MM.1S (cell line): ENCODE measurements around the gene XPC.

Source experiments
- DNase-seq: peaks from one replicate; pipeline ENCODE4 v3.0.0-alpha.2; 2015
- H2AFZ ChIP-seq: fragments of 300-600 bp; sonication (generic); 2 replicates; pipeline ENCODE4 v1.6.0; 2016; ENCODE audit warnings: antibody characterized with exemption, low read length
- H3F3A ChIP-seq: fragments of 300-600 bp; sonication (generic); 2 replicates; pipeline ENCODE4 v1.6.1; 2016; ENCODE audit warnings: mild to moderate bottlenecking, antibody characterized with exemption, low read length, moderate library complexity, mixed read lengths; ENCODE audit not compliant: insufficient read depth
- H3K27ac ChIP-seq: fragments of 300-600 bp; sonication (generic); 2 replicates; pipeline ENCODE4 v1.5.1; 2016; ENCODE audit warnings: mild to moderate bottlenecking, low read length
- H3K27me3 ChIP-seq: fragments of 300-600 bp; sonication (generic); replicated peaks from 2 replicates; pipeline ENCODE4 v1.6.0; 2016; ENCODE audit warnings: low read length; ENCODE audit not compliant: insufficient read depth
- H3K36me3 ChIP-seq: fragments of 300-600 bp; sonication (generic); replicated peaks from 2 replicates; pipeline ENCODE4 v1.6.1; 2016; ENCODE audit warnings: mild to moderate bottlenecking, low read length, mixed read lengths; ENCODE audit not compliant: insufficient read depth
- H3K4me1 ChIP-seq: fragments of 300-600 bp; sonication (generic); 2 replicates; pipeline ENCODE4 v1.6.1; 2016; ENCODE audit warnings: low read length, mixed read lengths
- H3K4me2 ChIP-seq: fragments of 300-600 bp; sonication (generic); 2 replicates; pipeline ENCODE4 v1.6.0; 2016; ENCODE audit warnings: low read depth, low read length
- H3K4me3 ChIP-seq: fragments of 300-600 bp; sonication (generic); 2 replicates; pipeline ENCODE4 v1.5.1; 2016; ENCODE audit warnings: low read length, mixed read lengths
- H3K79me2 ChIP-seq: fragments of 300-600 bp; sonication (generic); 2 replicates; pipeline ENCODE4 v1.6.1; 2016; ENCODE audit warnings: mixed run types, low read length, mixed read lengths
- H3K9ac ChIP-seq: fragments of 300-600 bp; sonication (generic); 2 replicates; pipeline ENCODE4 v1.6.1; 2016; ENCODE audit warnings: low read length, mixed read lengths
- H3K9me2 ChIP-seq: fragments of 300-600 bp; sonication (generic); replicated peaks from 2 replicates; pipeline ENCODE4 v1.6.1; 2016; ENCODE audit warnings: mild to moderate bottlenecking, low read length, mixed read lengths; ENCODE audit not compliant: insufficient read depth
- H3K9me3 ChIP-seq: fragments of 300-600 bp; sonication (generic); replicated peaks from 2 replicates; pipeline ENCODE4 v1.6.1; 2016; ENCODE audit warnings: mild to moderate bottlenecking, low read length, mixed read lengths; ENCODE audit not compliant: insufficient read depth
- H4K20me1 ChIP-seq: fragments of 300-600 bp; sonication (generic); 2 replicates; pipeline ENCODE4 v1.6.1; 2016; ENCODE audit warnings: mild to moderate bottlenecking, low read length, moderate library complexity, mixed read lengths; ENCODE audit not compliant: insufficient read depth
- CTCF ChIP-seq: fragments of 300-600 bp; sonication (generic); IDR thresholded peaks from 2 replicates; pipeline ENCODE4 v1.5.1; 2016; ENCODE audit warnings: antibody characterized with exemption, low read length, mixed read lengths
- EZH2 ChIP-seq: fragments of 300-600 bp; sonication (generic); optimal IDR thresholded peaks from 2 replicates; pipeline ENCODE3; 2017; ENCODE audit warnings: low read depth, mild to moderate bottlenecking, antibody characterized with exemption, low read length, mixed read lengths
- EZH2phosphoT487 ChIP-seq: fragments of 300-600 bp; sonication (generic); IDR thresholded peaks from 2 replicates; pipeline ENCODE4 v1.6.1; 2018; ENCODE audit warnings: antibody characterized with exemption, low read length

The XPC gene

GRCh38 chr3:14210843-14211594, 32.6 kb upstream of the XPC start:
- no peaks in the 10 kb centered on the region for H3K9me2 ChIP-seq
- TF ChIP-seq CTCF (no peak), EZH2phosphoT487 (no peak), EZH2 (no peak)
- no peaks in the 10 kb centered on the region for H3K36me3 ChIP-seq
- H3F3A ChIP-seq = no peaks in the 10 kb centered on the region
- no peaks in the 10 kb centered on the region for H3K27me3 ChIP-seq
- H4K20me1 ChIP-seq = no peaks in the 10 kb centered on the region
- DNase-seq = no peak
- H2AFZ ChIP-seq = no peak overlapping the region
- H3K4me3 ChIP-seq = no peak overlapping the region
- H3K27ac ChIP-seq = no peak overlapping the region
- no peak overlapping the region for H3K9ac ChIP-seq
- H3K9me3 ChIP-seq = no peaks in the 10 kb centered on the region
- H3K4me1 ChIP-seq = no peaks in the 10 kb centered on the region
- no peak overlapping the region for H3K4me2 ChIP-seq
- no peaks in the 10 kb centered on the region for H3K79me2 ChIP-seq

GRCh38 chr3:14210290-14210688, 31.9 kb upstream of the XPC start:
- Histone ChIP-seq H3K4me1 (no peaks in the 10 kb centered on the region), H3K4me2 (no peak overlapping the region), H3K79me2 (no peaks in the 10 kb centered on the region), H3K4me3 (no peak overlapping the region), H4K20me1 (no peaks in the 10 kb centered on the region), H3K9me3 (no peaks in the 10 kb centered on the region), H3F3A (no peaks in the 10 kb centered on the region), H3K9ac (no peak overlapping the region), H3K27me3 (no peaks in the 10 kb centered on the region), H3K9me2 (no peaks in the 10 kb centered on the region), H3K27ac (no peak overlapping the region), H2AFZ (no peak overlapping the region), H3K36me3 (no peaks in the 10 kb centered on the region)
- no peak for DNase-seq
- TF ChIP-seq EZH2phosphoT487 = no peak

GRCh38 chr3:14209581-14210289, 31.3 kb upstream of the XPC start:
- Histone ChIP-seq H3K4me3 (no peak overlapping the region), H3K9me3 (no peaks in the 10 kb centered on the region), H3K4me2 (no peak overlapping the region), H3F3A (no peaks in the 10 kb centered on the region), H3K9ac (no peak overlapping the region), H3K79me2 (no peaks in the 10 kb centered on the region), H3K36me3 (no peaks in the 10 kb centered on the region), H4K20me1 (no peaks in the 10 kb centered on the region), H3K9me2 (no peaks in the 10 kb centered on the region), H3K27me3 (no peaks in the 10 kb centered on the region), H2AFZ (no peak overlapping the region), H3K27ac (no peak overlapping the region), H3K4me1 (no peaks in the 10 kb centered on the region)
- no peak for DNase-seq
- no peak for TF ChIP-seq EZH2
- no peak for TF ChIP-seq CTCF
- TF ChIP-seq EZH2phosphoT487 = no peak

GRCh38 chr3:14208977-14209394, 30.6 kb upstream of the XPC start:
- no peak overlapping the region for H3K9ac ChIP-seq
- H3K36me3 ChIP-seq = no peaks in the 10 kb centered on the region
- no peak overlapping the region for H2AFZ ChIP-seq
- H3K9me2 ChIP-seq = no peaks in the 10 kb centered on the region
- H3K4me2 ChIP-seq = no peak overlapping the region
- no peaks in the 10 kb centered on the region for H3K9me3 ChIP-seq
- H3K27me3 ChIP-seq = no peaks in the 10 kb centered on the region
- no peak overlapping the region for H3K4me3 ChIP-seq
- no peak for DNase-seq
- no peaks in the 10 kb centered on the region for H4K20me1 ChIP-seq
- no peak for TF ChIP-seq CTCF
- no peak for TF ChIP-seq EZH2phosphoT487
- no peak for TF ChIP-seq EZH2
- no peaks in the 10 kb centered on the region for H3F3A ChIP-seq
- H3K27ac ChIP-seq = no peak overlapping the region
- H3K79me2 ChIP-seq = no peaks in the 10 kb centered on the region
- no peaks in the 10 kb centered on the region for H3K4me1 ChIP-seq
